ENCODE data around the gene PLEKHG3.

Gene PLEKHG3

DNA sequence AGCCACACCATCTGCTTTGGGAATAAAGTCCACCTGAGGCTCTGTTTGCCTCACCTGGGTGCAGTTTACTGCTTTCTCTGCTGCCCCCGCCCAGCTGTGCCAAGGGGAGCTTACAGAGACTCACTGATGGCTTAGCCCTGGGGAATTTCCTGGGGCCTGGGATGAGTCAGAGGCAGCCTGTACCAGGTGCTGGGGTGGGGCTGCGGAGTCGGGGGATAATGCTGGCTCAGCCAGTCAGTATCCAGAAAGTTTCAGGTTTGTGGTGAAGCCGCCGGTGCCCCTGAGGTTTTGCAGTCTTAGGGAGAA lies 22.3 kb downstream of the PLEKHG3 start:
- no peak for DNase-seq (ENCODE audit: low spot score)

- DNase-seq (ENCODE audit: low spot score): no peak
These were observed 23.4 kb downstream of the PLEKHG3 start for GRCh38 chr14:64727551-64728071.

- no peak for DNase-seq (ENCODE audit: low spot score)
These were observed 23.9 kb downstream of the PLEKHG3 start for GRCh38 chr14:64728106-64728505.

GRCh38 chr14:64728856-64729255 lies 24.6 kb downstream of the PLEKHG3 start:
- no peak for DNase-seq (ENCODE audit: low spot score)

- DNase-seq (ENCODE audit: low spot score): no peak
These were observed 25.3 kb downstream of the PLEKHG3 start for GRCh38 chr14:64729386-64730060.

DNA sequence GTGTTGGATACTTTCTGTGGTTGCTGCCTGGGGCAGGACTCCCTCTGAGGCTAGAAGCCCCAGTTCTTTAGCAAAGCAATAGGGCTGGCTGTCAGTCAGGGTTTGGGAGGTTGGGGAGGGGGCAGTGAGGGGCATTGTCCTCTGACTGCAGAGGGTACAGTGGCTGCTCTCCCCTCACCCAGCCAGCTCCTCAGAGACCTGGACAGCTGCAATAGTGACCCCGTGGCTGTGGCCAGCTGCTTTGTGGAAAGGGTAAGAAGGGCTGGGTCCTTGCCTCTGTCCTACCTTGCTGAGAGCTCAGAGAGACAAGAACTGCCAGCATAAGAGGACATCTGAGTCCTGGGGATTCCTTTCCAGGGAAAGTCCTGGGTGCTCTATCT lies 25.8 kb downstream of the PLEKHG3 start:
- no peak for DNase-seq (ENCODE audit: low spot score)

DNA sequence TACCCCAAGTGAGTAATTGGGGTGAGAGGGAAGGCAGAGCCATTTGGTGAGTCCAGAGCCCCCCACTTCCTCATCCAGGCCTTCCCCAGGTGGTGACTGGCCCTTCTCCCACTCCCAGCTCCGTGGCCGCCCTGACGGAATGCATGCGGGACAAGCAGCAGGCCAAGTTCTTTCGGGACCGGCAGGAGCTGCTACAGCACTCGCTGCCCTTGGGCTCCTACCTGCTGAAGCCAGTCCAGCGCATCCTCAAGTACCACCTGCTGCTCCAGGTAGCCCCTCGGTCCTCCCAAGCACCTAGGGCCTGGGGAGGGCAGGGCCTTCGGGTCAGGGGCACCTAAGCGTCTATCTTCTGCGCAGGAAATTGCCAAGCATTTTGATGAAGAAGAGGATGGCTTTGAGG lies 26.5 kb downstream of the PLEKHG3 start:
- no peak for DNase-seq (ENCODE audit: low spot score)

DNA sequence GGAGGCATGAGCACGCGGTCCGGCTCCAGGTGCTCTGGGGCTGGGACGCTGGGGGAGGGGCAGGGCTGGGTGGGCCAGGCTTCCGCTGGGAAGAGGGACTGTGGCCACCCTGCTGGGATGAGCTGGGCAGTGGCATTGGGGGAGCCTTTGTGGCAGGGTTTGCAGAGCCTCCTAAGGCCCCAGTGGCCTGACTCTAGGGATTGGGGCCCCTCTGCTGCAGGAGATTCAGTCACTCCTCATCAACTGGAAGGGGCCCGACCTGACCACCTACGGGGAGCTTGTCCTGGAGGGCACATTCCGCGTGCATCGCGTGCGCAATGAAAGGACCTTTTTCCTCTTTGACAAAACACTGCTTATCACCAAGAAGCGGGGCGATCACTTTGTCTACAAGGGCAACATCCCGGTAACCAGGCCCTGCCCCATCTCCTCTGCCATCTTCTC lies 26.9 kb downstream of the PLEKHG3 start:
- DNase-seq (ENCODE audit: low spot score): no peak

DNA sequence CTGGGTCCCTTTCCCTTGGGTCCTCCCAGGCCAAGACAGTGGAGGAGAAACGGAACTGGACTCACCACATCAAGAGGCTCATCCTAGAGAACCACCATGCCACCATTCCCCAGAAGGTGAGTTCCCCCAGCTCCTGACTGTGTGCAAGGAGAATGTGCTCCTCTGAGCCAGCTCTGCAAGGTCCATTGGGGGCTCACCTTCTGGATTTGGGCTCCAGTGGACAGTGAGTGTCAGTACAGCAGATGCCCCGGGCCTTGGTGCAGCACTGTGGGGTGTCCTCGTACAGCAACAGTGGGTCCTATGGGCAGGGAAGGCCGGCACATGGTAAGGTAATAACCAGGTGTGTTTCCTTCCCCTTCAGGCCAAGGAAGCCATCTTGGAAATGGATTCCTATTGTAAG lies 27.8 kb downstream of the PLEKHG3 start:
- DNase-seq (ENCODE audit: low spot score): no peak

DNA sequence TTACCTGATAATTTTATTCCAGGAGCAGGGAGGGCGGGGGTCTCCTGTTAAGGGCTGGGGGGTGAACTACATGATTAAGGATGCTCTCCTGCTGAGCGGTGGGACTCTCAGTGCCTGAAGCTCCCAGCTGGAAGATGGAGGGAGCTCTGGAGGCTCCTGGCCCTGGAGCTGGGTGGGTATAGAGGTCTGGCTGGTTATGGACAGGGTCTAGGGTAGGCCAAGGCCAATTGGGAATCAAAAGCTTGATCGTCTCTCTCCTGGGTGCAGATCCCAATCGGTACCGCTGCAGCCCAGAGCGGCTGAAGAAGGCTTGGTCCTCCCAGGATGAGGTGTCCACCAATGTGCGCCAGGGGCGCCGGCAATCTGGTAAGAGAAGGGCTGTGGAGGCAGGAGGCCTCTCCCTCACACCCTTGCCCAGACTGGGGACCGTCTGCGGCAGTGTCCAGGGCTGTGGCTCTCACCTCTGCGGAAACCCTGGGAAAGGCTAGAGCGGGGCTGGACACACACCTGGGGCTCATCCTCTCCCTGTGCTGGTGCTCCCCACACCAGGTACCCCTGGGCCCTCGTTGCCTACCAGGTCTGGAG lies 28.4 kb downstream of the PLEKHG3 start:
- DNase-seq (ENCODE audit: low spot score): no peak

DNA sequence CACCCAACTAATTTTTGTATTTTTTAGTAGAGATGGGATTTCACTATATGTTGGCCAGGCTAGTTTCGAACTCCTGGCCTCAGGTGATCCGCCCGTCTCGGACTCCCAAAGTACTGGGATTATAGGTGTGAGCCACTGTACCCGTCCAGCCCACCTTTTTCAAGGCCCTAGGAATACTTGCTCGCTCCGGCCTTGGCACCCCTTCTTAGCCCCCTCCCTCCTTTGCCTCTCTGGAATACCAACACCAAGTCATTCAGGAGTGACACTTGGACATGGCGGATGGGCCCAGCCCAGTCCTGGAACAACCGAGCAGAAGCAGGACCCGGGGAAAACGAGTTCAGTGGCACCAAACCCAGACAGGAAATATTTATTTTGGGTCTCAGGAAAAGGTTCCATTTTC lies 29.1 kb downstream of the PLEKHG3 start:
- no peak for DNase-seq (ENCODE audit: low spot score)

GRCh38 chr14:64733899-64734298 lies 29.7 kb downstream of the PLEKHG3 start:
- DNase-seq (ENCODE audit: low spot score): no peak

- DNase-seq (ENCODE audit: low spot score): no peak
These were observed 30.8 kb downstream of the PLEKHG3 start for GRCh38 chr14:64734990-64735389.

DNA sequence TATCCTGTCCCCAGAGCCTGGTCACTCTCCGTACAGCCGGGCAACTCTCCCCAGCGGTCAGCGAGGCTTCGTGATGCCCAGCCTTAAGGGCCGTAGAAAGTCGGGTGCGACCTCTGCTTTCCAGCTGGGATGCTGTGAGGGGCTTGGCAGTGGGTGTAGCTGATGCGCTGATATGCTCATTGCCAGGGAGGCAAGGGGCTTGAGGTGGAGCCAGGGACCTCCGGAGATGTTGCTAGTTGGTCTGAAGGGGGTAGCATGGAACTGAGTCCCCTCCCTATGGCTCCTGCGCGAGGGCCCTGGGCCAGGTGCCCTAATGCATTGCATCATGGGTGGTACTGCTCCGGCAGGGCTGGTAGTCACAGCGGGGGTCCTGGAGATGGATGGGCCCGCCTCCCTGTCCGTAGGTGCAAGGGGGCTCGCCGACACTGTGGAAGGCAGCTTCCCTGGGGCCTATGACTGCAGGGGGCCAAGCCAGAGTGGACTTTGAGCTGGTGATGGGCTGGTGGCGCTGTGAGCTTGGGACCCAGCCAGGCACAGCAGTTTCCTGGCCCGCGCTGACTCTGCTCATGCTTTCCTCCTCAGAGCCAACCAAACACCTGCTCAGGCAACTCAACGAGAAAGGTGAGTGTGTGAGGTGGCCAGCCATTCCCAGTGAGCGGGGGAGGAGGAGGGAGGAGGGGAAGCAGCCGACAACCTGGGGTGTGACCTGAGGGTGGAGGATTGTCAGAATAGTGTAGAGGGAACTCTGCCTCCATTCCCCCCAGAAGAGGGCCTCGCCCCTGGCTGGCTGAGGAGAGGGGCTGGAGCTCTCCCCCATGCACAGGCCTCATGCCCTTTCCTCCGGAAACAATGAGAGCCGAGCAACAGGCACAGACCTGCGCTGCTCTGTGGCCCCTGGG lies 32.3 kb downstream of the PLEKHG3 start:
- DNase-seq (ENCODE audit: low spot score): no peak

- no peak for DNase-seq (ENCODE audit: low spot score)
These were observed 33.4 kb downstream of the PLEKHG3 start for GRCh38 chr14:64737391-64738280.

- DNase-seq (ENCODE audit: low spot score): no peak
These were observed 34.1 kb downstream of the PLEKHG3 start for GRCh38 chr14:64738281-64738804.

GRCh38 chr14:64741200-64741599 lies 37.0 kb downstream of the PLEKHG3 start:
- no peak for DNase-seq (ENCODE audit: low spot score)

DNA sequence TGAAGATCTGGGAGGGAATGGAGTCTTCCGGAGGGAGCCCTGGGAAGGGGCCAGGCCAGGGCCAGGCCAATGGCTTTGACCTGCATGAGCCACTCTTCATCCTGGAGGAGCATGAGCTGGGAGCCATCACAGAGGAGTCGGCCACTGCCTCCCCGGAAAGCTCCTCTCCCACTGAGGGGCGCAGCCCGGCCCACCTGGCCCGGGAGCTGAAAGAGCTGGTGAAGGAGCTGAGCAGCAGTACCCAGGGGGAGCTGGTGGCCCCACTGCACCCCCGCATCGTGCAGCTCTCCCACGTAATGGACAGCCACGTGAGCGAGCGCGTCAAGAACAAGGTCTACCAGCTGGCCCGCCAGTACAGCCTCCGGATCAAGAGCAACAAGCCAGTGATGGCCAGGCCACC lies 37.7 kb downstream of the PLEKHG3 start:
- no peak for DNase-seq (ENCODE audit: low spot score)

- no peak for DNase-seq (ENCODE audit: low spot score)
These were observed 38.8 kb downstream of the PLEKHG3 start for GRCh38 chr14:64743061-64743460.

DNA sequence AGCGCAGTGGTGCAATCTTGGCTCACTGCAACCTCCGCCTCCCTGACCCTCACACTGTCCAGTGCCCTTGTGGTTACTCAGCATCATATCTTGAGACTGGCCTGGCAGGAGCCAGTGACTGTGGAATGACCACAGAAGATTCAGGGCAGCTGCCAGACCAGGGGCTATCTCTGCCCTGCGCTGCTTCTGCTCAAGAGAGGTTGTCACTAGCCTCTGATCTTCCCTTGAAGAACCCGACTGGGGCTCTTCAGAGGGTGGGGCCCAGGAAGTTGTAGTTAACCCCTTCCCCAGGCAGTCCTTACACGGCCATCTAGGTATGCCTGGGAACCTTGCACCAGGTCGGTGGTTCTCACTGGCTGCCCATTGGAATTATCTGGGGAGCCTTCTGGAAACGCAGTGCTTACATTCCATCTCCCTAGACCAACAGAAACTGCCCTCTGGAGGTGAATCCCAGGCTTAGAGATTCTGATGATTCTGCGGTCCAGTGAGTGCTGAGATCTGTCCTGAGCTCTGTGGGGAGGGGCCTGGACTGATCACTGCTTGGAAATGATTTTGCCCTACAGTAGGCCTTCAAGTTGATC lies 41.4 kb downstream of the PLEKHG3 start:
- peak; percentile 80 for DNase-seq (ENCODE audit: low spot score)
